GM12878 (cell line): ENCODE data around the gene ZNF554. TPM values are rescaled to one million over a fixed set of nuclear protein-coding genes. Genes with fewer than 3 reads are reported as not detected.

Source experiments
- ATAC-seq: fragments of 200-7000 bp; cut with Tn5 transposase; 3 replicates; pipeline ENCODE4 v1.9.1; 2020; ENCODE audit warnings: mild to moderate bottlenecking, moderate library complexity
- BruUV-seq: library from RNA; stranded (reverse); fragments of 400-500 nt; replicated peaks from 2 replicates; lab custom pipeline; 2021; lab: Mats Ljungman, UMichigan
- CTCF ChIA-PET: fragments of 300-600 bp; sonication (Branson Sonifier 250); formaldehyde crosslinking; extraction: SDS; loops from one replicate; lab custom pipeline; 2021; ENCODE audit warnings: inconsistent platforms; lab: Yijun Ruan, JAX
- POLR2A ChIA-PET: fragments of 350-600 bp; formaldehyde crosslinking; extraction: SDS; loops from one replicate; lab custom pipeline; 2021; ENCODE audit warnings: inconsistent platforms; lab: Charles Lee
- RAD21 ChIA-PET: fragments of 300-600 bp; sonication (Branson Sonifier 250); formaldehyde crosslinking; loops from one replicate; lab custom pipeline; 2023; ENCODE audit warnings: antibody characterized with exemption; ENCODE audit not compliant: unreplicated experiment; lab: Charles Lee
- SMC1A ChIA-PET: fragments of 300-600 bp; sonication (Branson Sonifier 250); formaldehyde crosslinking; loops from one replicate; lab custom pipeline; 2023; ENCODE audit not compliant: unreplicated experiment, uncharacterized antibody; lab: Charles Lee
- DNase-seq: peaks from one replicate; pipeline ENCODE4 v3.0.0-alpha.2; 2011; ENCODE audit warnings: low read depth, low spot score
- FAIRE-seq: peaks from 3 replicates; lab custom pipeline; 2011; peaks lifted over from hg19 to GRCh38; lab: Jason Lieb, UNC
- H2AFZ ChIP-seq: 2 replicates; pipeline ENCODE4 v1.6.0; 2011; ENCODE audit warnings: low read depth, low read length, control low read depth; ENCODE audit not compliant: control insufficient read depth
- H3K27ac ChIP-seq: 2 replicates; pipeline ENCODE4 v1.5.1; 2011; ENCODE audit warnings: control low read depth; ENCODE audit not compliant: control insufficient read depth, insufficient read depth
- H3K27me3 ChIP-seq, 2 experiments: replicated peaks in 1 of 2; 2 replicates each; pipeline versions ENCODE4 v1.6.0 to v1.6.1; 2011; ENCODE audit warnings: low read length in 1 of 2; ENCODE audit not compliant: control insufficient read depth in 2 of 2, insufficient read depth in 2 of 2
- H3K36me3 ChIP-seq, 2 experiments: 2 replicates each; pipeline ENCODE4 v1.5.1; 2011; ENCODE audit warnings: low read length in 1 of 2; ENCODE audit not compliant: control insufficient read depth in 2 of 2, insufficient read depth in 2 of 2
- H3K4me1 ChIP-seq: 2 replicates; pipeline ENCODE4 v1.6.1; 2011; ENCODE audit warnings: mild to moderate bottlenecking, low read length, moderate library complexity, mixed read lengths; ENCODE audit not compliant: control insufficient read depth, insufficient read depth
- H3K4me2 ChIP-seq: 2 replicates; pipeline ENCODE4 v1.6.0; 2011; ENCODE audit warnings: control low read depth; ENCODE audit not compliant: control insufficient read depth, insufficient read depth
- H3K4me3 ChIP-seq: fragments of 200-600 bp; sonication (generic); 2 replicates; pipeline ENCODE4 v1.5.1; 2016
- H3K79me2 ChIP-seq: 2 replicates; pipeline ENCODE4 v1.6.0; 2011; ENCODE audit warnings: low read length; ENCODE audit not compliant: control insufficient read depth, insufficient read depth
- H3K9ac ChIP-seq: 2 replicates; pipeline ENCODE4 v1.8.0; 2011; ENCODE audit warnings: low read length, control low read depth, mixed read lengths; ENCODE audit not compliant: control insufficient read depth, insufficient read depth
- H3K9me3 ChIP-seq: replicated peaks from 3 replicates; pipeline ENCODE4 v1.5.1; 2011; ENCODE audit warnings: mild to moderate bottlenecking, low read length; ENCODE audit not compliant: control insufficient read depth, insufficient read depth
- H4K20me1 ChIP-seq: 2 replicates; pipeline ENCODE4 v1.6.0; 2011; ENCODE audit not compliant: control insufficient read depth, insufficient read depth
- CREB1 ChIP-seq: IDR thresholded peaks from 2 replicates; pipeline ENCODE4 v1.6.1; 2012; ENCODE audit warnings: low read depth, mild to moderate bottlenecking, inconsistent platforms
- FOXK2 ChIP-seq: fragments of 450-650 bp; IDR thresholded peaks from 2 replicates; pipeline ENCODE4 v1.6.1; 2017; ENCODE audit warnings: mild to moderate bottlenecking, moderate library complexity
- IKZF1 ChIP-seq: fragments of 450-650 bp; conservative IDR thresholded peaks from 2 replicates; pipeline ENCODE4 v1.6.1; 2017; ENCODE audit warnings: antibody characterized with exemption, mild to moderate bottlenecking
- PBX3 ChIP-seq: IDR thresholded peaks from 2 replicates; pipeline ENCODE4 v1.6.1; 2011; ENCODE audit warnings: mild to moderate bottlenecking, low read depth, low read length, moderate library complexity; ENCODE audit not compliant: insufficient replicate concordance
- SMAD1 ChIP-seq: fragments of 450-650 bp; IDR thresholded peaks from 2 replicates; pipeline ENCODE4 v1.6.1; 2018; ENCODE audit warnings: mild to moderate bottlenecking, low read depth; ENCODE audit not compliant: partially characterized antibody
- TCF7 ChIP-seq: IDR thresholded peaks from 2 replicates; pipeline ENCODE4 v1.6.1; 2014; ENCODE audit warnings: antibody characterized with exemption, borderline replicate concordance
- WGBS: methylation state at CpG from one replicate; pipeline ENCODE4 v1.1.6; 2016; ENCODE audit warnings: low lambda C conversion rate; ENCODE audit not compliant: insufficient replicate concordance, insufficient coverage; ENCODE audit errors: missing lambda C conversion rate; 5-methylcytosine and 5-hydroxymethylcytosine counted together
- in situ Hi-C: fragments of 300-500 bp; cut with MboI; formaldehyde crosslinking; loops from 9 replicates; pipeline ENCODE4 v1.14.3; 2018; ENCODE audit warnings: mixed read lengths
- intact Hi-C: fragments of 100-400 bp; cut with micrococcal nuclease; formaldehyde crosslinking; loops from one replicate; pipeline ENCODE4 v1.14.2; 2022; ENCODE audit not compliant: unreplicated experiment
- polyA plus RNA-seq, 11 experiments: library from polyadenylated mRNA; depleted of rRNA in 4 of 11; unstranded in 6 of 11; stranded (reverse) in 5 of 11; fragments of >200 nt; fragmentation: Nextera tagmentation in 4 of 11; fragmentation: Illumina TruSeq in 1 of 11; extraction: Ambion mirVana in 4 of 11; extraction: Trizol in 1 of 11; gene quantifications; 1 replicate in 1 of 11; 2 replicates in 10 of 11; pipeline versions ENCODE4 v1.2.1 to v1.2.3, GENCODE V29; 2011 to 2016; ENCODE audit warnings: inconsistent platforms in 2 of 11, missing spikeins in 2 of 11, low read depth in 1 of 11
- total RNA-seq, 4 experiments: library from RNA; depleted of rRNA in 3 of 4; stranded (reverse); fragments of >200 nt in 3 of 4; fragmentation: Illumina TruSeq in 1 of 4; extraction: Trizol in 1 of 4; gene quantifications; 2 replicates each; pipeline versions ENCODE4 v1.2.1 to v1.2.3, GENCODE V29; 2013 to 2021
- TF ChIP-seq, protein P1 (sequence below): fragments of 450-650 bp; IDR thresholded peaks from 2 replicates; pipeline ENCODE4 v1.6.1; 2017; ENCODE audit warnings: borderline replicate concordance
- TF ChIP-seq, protein P2 (sequence below): IDR thresholded peaks from 2 replicates; pipeline ENCODE4 v1.6.1; 2012; ENCODE audit warnings: low read length, inconsistent platforms

The ZNF554 gene
- total and polyA plus RNA-seq, 10 of the 15 experiments (the other 5 are each of a cell fraction or from before 2014, with no cell fraction given), result 0.19 to 2.1 (median 1.4) TPM

DNA sequence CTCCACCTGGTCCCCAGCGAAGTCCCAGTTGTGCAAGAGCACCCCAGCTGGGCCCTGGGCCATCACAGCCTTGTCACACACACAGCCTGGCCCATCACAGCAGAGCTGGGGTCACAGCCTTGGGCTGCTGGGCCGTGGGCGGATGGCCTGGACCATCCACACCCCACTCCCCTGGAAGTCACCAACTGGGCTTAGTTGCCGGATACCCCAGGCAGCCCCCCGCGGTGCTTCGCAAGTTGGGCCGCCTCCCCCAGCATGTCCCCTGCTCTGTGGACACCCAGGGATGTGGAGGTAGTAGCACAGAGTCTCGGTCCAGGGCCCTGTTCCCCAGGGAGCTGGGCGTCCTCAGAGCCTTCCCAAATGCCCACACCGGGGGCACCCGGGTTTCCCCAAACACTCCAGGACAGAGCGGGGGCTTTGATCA is 4.5 kb upstream of the ZNF554 start:
- BruUV-seq, result no TSS peak
- DNase-seq (no peak), ATAC-seq (no peak), FAIRE-seq (no peak)
- no peaks in the 10 kb centered on the region for H4K20me1 ChIP-seq
- no peak for TF ChIP-seq IKZF1
- TF ChIP-seq CREB1, result no peak
- TF ChIP-seq, protein P1, sequence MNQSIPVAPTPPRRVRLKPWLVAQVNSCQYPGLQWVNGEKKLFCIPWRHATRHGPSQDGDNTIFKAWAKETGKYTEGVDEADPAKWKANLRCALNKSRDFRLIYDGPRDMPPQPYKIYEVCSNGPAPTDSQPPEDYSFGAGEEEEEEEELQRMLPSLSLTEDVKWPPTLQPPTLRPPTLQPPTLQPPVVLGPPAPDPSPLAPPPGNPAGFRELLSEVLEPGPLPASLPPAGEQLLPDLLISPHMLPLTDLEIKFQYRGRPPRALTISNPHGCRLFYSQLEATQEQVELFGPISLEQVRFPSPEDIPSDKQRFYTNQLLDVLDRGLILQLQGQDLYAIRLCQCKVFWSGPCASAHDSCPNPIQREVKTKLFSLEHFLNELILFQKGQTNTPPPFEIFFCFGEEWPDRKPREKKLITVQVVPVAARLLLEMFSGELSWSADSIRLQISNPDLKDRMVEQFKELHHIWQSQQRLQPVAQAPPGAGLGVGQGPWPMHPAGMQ, result no peak
- TF ChIP-seq SMAD1, result no peak
- TF ChIP-seq, protein P2, sequence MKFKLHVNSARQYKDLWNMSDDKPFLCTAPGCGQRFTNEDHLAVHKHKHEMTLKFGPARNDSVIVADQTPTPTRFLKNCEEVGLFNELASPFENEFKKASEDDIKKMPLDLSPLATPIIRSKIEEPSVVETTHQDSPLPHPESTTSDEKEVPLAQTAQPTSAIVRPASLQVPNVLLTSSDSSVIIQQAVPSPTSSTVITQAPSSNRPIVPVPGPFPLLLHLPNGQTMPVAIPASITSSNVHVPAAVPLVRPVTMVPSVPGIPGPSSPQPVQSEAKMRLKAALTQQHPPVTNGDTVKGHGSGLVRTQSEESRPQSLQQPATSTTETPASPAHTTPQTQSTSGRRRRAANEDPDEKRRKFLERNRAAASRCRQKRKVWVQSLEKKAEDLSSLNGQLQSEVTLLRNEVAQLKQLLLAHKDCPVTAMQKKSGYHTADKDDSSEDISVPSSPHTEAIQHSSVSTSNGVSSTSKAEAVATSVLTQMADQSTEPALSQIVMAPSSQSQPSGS, result no peak
- TF ChIP-seq FOXK2, result no peak
- TF ChIP-seq PBX3, result no peak
- TF ChIP-seq TCF7, result no peak
- H3K4me1 ChIP-seq, result no peaks in the 10 kb centered on the region
- WGBS, result 92% methylated on average over 13 of the region's 13 CpGs
- H3K4me3 ChIP-seq, result no peak overlapping the region
- SMC1A ChIA-PET, result no interaction called here
- intact Hi-C loops, result no loop called here
- H3K9me3 ChIP-seq, result no peaks in the 10 kb centered on the region
- H3K27me3 ChIP-seq, result no peaks in the 10 kb centered on the region
- H3K36me3 ChIP-seq, result peaks cover 6 to 10% of the 10 kb centered on the region in 2 experiments; a peak in 3 of 4 replicates
- RAD21 ChIA-PET, result no interaction called here
- no peak overlapping the region for H3K4me2 ChIP-seq
- no peak overlapping the region for H3K9ac ChIP-seq
- CTCF ChIA-PET, result no interaction called here
- no peak overlapping the region for H3K27ac ChIP-seq
- H2AFZ ChIP-seq, result no peak overlapping the region
- POLR2A ChIA-PET, result no interaction called here
- in situ Hi-C loops, result no loop called here
- no peaks in the 10 kb centered on the region; the same call in 1 of the 2 replicates for H3K79me2 ChIP-seq
